Sigmoid colon (tissue), 4 donors: ENCODE results near the gene SPDYE9.
"Not testable (repeated sequence)": the region's sequence is repeated elsewhere in the genome, so short reads cannot be mapped to it uniquely, and the experiment has no call there.

Source experiments
- CTCF ChIP-seq, 4 experiments: fragments of 450-650 bp in 3 of 4; fragments of 200-600 bp in 1 of 4; IDR thresholded peaks; one replicate each; pipeline ENCODE4 v1.5.1; 2016 to 2019; ENCODE audit warnings: antibody characterized with exemption in 4 of 4, mild to moderate bottlenecking in 3 of 4, moderate library complexity in 2 of 4
- EP300 ChIP-seq, 4 donors: sonication (generic); formaldehyde crosslinking; IDR thresholded peaks; one replicate each; pipeline ENCODE4 v1.6.1; 2017; ENCODE audit warnings: antibody characterized with exemption in 4 of 4
- POLR2A ChIP-seq, 2 donors: fragments of 450-650 bp; IDR thresholded peaks; one replicate each; pipeline ENCODE4 v1.6.1; 2016; ENCODE audit warnings: antibody characterized with exemption in 2 of 2, mild to moderate bottlenecking in 2 of 2, moderate library complexity in 2 of 2
- POLR2AphosphoS5 ChIP-seq, 4 donors: sonication (generic); formaldehyde crosslinking; IDR thresholded peaks; one replicate each; pipeline ENCODE4 v1.6.1; 2017; ENCODE audit warnings: antibody characterized with exemption in 4 of 4

GRCh38 chr7:73134866-73135265 lies 49.0 kb upstream of the SPDYE9 start:
- not testable (repeated sequence) for TF ChIP-seq EP300, POLR2A, POLR2AphosphoS5, CTCF (IDR thresholded peaks at IDR 0.05)
